Measurements from ENCODE around the gene ZNF134.

Gene ZNF134

GRCh38 chr19:57576661-57577060, 37.4 kb upstream of the ZNF134 start:
- no peaks in the 10 kb centered on the region for H3K27me3 ChIP-seq (ENCODE audit: insufficient read depth, poor library complexity, severe bottlenecking)
- no peak for DNase-seq (ENCODE audit: low spot score)
- peaks cover 3% of the 10 kb centered on the region for H3K4me1 ChIP-seq (ENCODE audit: insufficient read depth, poor library complexity, severe bottlenecking)
- H3K36me3 ChIP-seq (ENCODE audit: low read depth): peaks cover 52% of the 10 kb centered on the region
- H3K4me3 ChIP-seq (ENCODE audit: severe bottlenecking): no peak overlapping the region
- no peak for TF ChIP-seq CTCF (IDR thresholded peaks at IDR 0.05; ENCODE audit: poor library complexity, severe bottlenecking)
- ATAC-seq (ENCODE audit: low read depth): no peak
- H3K27ac ChIP-seq (ENCODE audit: poor library complexity, severe bottlenecking): no peak overlapping the region
- H3K9me3 ChIP-seq (ENCODE audit: severe bottlenecking): peaks cover 31% of the 10 kb centered on the region

- Histone ChIP-seq H3K27ac (ENCODE audit: poor library complexity, severe bottlenecking) (no peak within 1 kb of the TSS), H3K27me3 (ENCODE audit: insufficient read depth, poor library complexity, severe bottlenecking) (no peaks in the 10 kb centered on the region), H3K36me3 (ENCODE audit: low read depth) (peaks cover 33% of the 10 kb centered on the region), H3K4me3 (ENCODE audit: severe bottlenecking) (peak within 1 kb of the TSS; percentile 63), H3K9me3 (ENCODE audit: severe bottlenecking) (peaks cover 18% of the 10 kb centered on the region), H3K4me1 (ENCODE audit: insufficient read depth, poor library complexity, severe bottlenecking) (peaks cover 3% of the 10 kb centered on the region)
- peak; percentile 17 for TF ChIP-seq CTCF (IDR thresholded peaks at IDR 0.05; ENCODE audit: poor library complexity, severe bottlenecking)
- DNase-seq (ENCODE audit: low spot score): peak; percentile 94
- ATAC-seq (ENCODE audit: low read depth): peak; percentile 97
Measured at GRCh38 chr19:57578487-57579205, 35.4 kb upstream of the ZNF134 start, which contains the start of gene ZNF416. Gene ZNF416, minus strand, starts transcription at chr19:57578911. Its CDS starts 207 bp downstream, at chr19:57578704.

- Histone ChIP-seq H3K27me3 (ENCODE audit: insufficient read depth, poor library complexity, severe bottlenecking) (no peaks in the 10 kb centered on the region), H3K4me3 (ENCODE audit: severe bottlenecking) (peak overlapping the region; percentile 66), H3K9me3 (ENCODE audit: severe bottlenecking) (peaks cover 16% of the 10 kb centered on the region), H3K36me3 (ENCODE audit: low read depth) (peaks cover 17% of the 10 kb centered on the region), H3K27ac (ENCODE audit: poor library complexity, severe bottlenecking) (no peak overlapping the region), H3K4me1 (ENCODE audit: insufficient read depth, poor library complexity, severe bottlenecking) (no peaks in the 10 kb centered on the region)
- no peak for TF ChIP-seq CTCF (IDR thresholded peaks at IDR 0.05; ENCODE audit: poor library complexity, severe bottlenecking)
- ATAC-seq (ENCODE audit: low read depth) (no peak), DNase-seq (ENCODE audit: low spot score) (no peak)
Measured at GRCh38 chr19:57583104-57583520, 30.9 kb upstream of the ZNF134 start.

- DNase-seq (ENCODE audit: low spot score): peak; percentile 81
- Histone ChIP-seq H3K27me3 (ENCODE audit: insufficient read depth, poor library complexity, severe bottlenecking) (no peaks in the 10 kb centered on the region), H3K27ac (ENCODE audit: poor library complexity, severe bottlenecking) (no peak within 1 kb of the TSS), H3K36me3 (ENCODE audit: low read depth) (peaks cover 24% of the 10 kb centered on the region), H3K9me3 (ENCODE audit: severe bottlenecking) (peaks cover 20% of the 10 kb centered on the region), H3K4me1 (ENCODE audit: insufficient read depth, poor library complexity, severe bottlenecking) (no peaks in the 10 kb centered on the region), H3K4me3 (ENCODE audit: severe bottlenecking) (peak within 1 kb of the TSS; percentile 66)
- peak; percentile 88 for ATAC-seq (ENCODE audit: low read depth)
- TF ChIP-seq CTCF (IDR thresholded peaks at IDR 0.05; ENCODE audit: poor library complexity, severe bottlenecking): no peak
Measured at GRCh38 chr19:57583521-57584416, 30.3 kb upstream of the ZNF134 start, which contains the start of gene ZIK1. Gene ZIK1, plus strand, starts transcription at chr19:57584145. Its CDS starts 212 bp downstream, at chr19:57584357.

Measured in RWPE2 (cell line).